SK-N-SH (cell line): ENCODE measurements around the gene CCKAR. TPM values are rescaled to one million over a fixed set of nuclear protein-coding genes. Genes with fewer than 3 reads are reported as not detected.

Experiments
- CTCF ChIA-PET: fragments of 300-600, 350-600 bp; formaldehyde crosslinking; extraction: SDS; loops from one replicate; lab custom pipeline; 2021; lab: Yijun Ruan, JAX
- POLR2A ChIA-PET: fragments of 350-600 bp; sonication (Branson Sonifier 250); formaldehyde crosslinking; extraction: SDS; loops from one replicate; lab custom pipeline; 2020; ENCODE audit warnings: antibody characterized with exemption, inconsistent platforms; lab: Yijun Ruan, JAX
- DNase-seq: peaks from one replicate; pipeline ENCODE4 v3.0.0; 2012
- H2AFZ ChIP-seq: fragments of 200-600 bp; sonication (generic); 2 replicates; pipeline ENCODE4 v1.8.1; 2016; ENCODE audit warnings: antibody characterized with exemption, mild to moderate bottlenecking, low read depth
- H3F3A ChIP-seq: fragments of 200-600 bp; sonication (generic); replicated peaks from 2 replicates; pipeline ENCODE3; 2016; ENCODE audit warnings: antibody characterized with exemption, mild to moderate bottlenecking; ENCODE audit not compliant: insufficient read depth
- H3K27ac ChIP-seq, 2 experiments: fragments of 200-500 bp in 1 of 2; fragments of 200-600 bp in 1 of 2; sonication (Bioruptor generic) in 1 of 2; sonication (generic), shearing (Covaris generic) in 1 of 2; 2 replicates each; pipeline versions ENCODE4 v1.5.1 to v1.6.1; 2014 to 2016; ENCODE audit warnings: low read depth in 2 of 2, inconsistent platforms in 1 of 2, low read length in 1 of 2, mild to moderate bottlenecking in 1 of 2, mixed read lengths in 1 of 2
- H3K27me3 ChIP-seq: fragments of 200-600 bp; sonication (generic), shearing (Covaris generic); 2 replicates; pipeline ENCODE4 v1.6.1; 2016; ENCODE audit warnings: mixed run types; ENCODE audit not compliant: insufficient read depth
- H3K36me3 ChIP-seq, 2 experiments: fragments of 200-500 bp in 1 of 2; fragments of 200-600 bp in 1 of 2; sonication (Bioruptor generic) in 1 of 2; sonication (generic) in 1 of 2; replicated peaks in 1 of 2; 2 replicates each; pipeline versions ENCODE3 to v1.5.1; 2014 to 2016; ENCODE audit warnings: low read length in 1 of 2, mild to moderate bottlenecking in 1 of 2; ENCODE audit not compliant: insufficient read depth in 2 of 2, control insufficient read depth in 1 of 2
- H3K4me1 ChIP-seq, 2 experiments: fragments of 200-500 bp in 1 of 2; fragments of 200-600 bp in 1 of 2; sonication (Bioruptor generic) in 1 of 2; sonication (generic), shearing (Covaris generic) in 1 of 2; 2 replicates each; pipeline versions ENCODE4 v1.5.1 to v1.6.1; 2014 to 2016; ENCODE audit warnings: low read depth in 1 of 2, low read length in 1 of 2, mixed run types in 1 of 2; ENCODE audit not compliant: insufficient read depth in 2 of 2, control insufficient read depth in 1 of 2
- H3K4me2 ChIP-seq: fragments of 200-600 bp; sonication (generic), shearing (Covaris generic); 2 replicates; pipeline ENCODE4 v1.6.1; 2017; ENCODE audit warnings: mixed run types
- H3K4me3 ChIP-seq, 2 experiments: fragments of 200-500 bp in 1 of 2; fragments of 200-600 bp in 1 of 2; sonication (Bioruptor generic) in 1 of 2; sonication (generic), shearing (Covaris generic) in 1 of 2; 2 replicates each; pipeline versions ENCODE4 v1.5.1 to v1.8.1; 2014 to 2016; ENCODE audit warnings: low read depth in 2 of 2, inconsistent platforms in 1 of 2, low read length in 1 of 2, mild to moderate bottlenecking in 1 of 2, mixed read lengths in 1 of 2, moderate library complexity in 1 of 2
- H3K79me2 ChIP-seq: fragments of 200-600 bp; sonication (generic); 2 replicates; pipeline ENCODE4 v1.8.1; 2017; ENCODE audit warnings: mild to moderate bottlenecking; ENCODE audit not compliant: insufficient read depth
- H3K9ac ChIP-seq: fragments of 200-600 bp; sonication (generic); 2 replicates; pipeline ENCODE4 v1.6.1; 2017; ENCODE audit warnings: mixed run types
- H3K9me2 ChIP-seq: fragments of 200-600 bp; sonication (generic); 2 replicates; pipeline ENCODE4 v1.6.1; 2017; ENCODE audit warnings: mixed run types
- H3K9me3 ChIP-seq: fragments of 200-600 bp; sonication (generic); 2 replicates; pipeline ENCODE4 v1.6.1; 2017; ENCODE audit warnings: mixed run types, mild to moderate bottlenecking, moderate library complexity
- H4K20me1 ChIP-seq: fragments of 200-600 bp; sonication (generic); 2 replicates; pipeline ENCODE4 v1.6.1; 2017; ENCODE audit warnings: mild to moderate bottlenecking, mixed run types; ENCODE audit not compliant: insufficient read depth
- CHD2 ChIP-seq: fragments of 150-350 bp; IDR thresholded peaks from 2 replicates; pipeline ENCODE4 v1.6.1; 2018; ENCODE audit warnings: low read length; ENCODE audit not compliant: partially characterized antibody
- GABPA ChIP-seq: IDR thresholded peaks from 2 replicates; pipeline ENCODE4 v1.4.0; 2012; ENCODE audit warnings: low read depth, mild to moderate bottlenecking
- GATA2 ChIP-seq: sonication (generic); formaldehyde crosslinking; IDR thresholded peaks from 2 replicates; pipeline ENCODE4 v1.5.0; 2020; ENCODE audit warnings: mild to moderate bottlenecking, missing genetic modification reagents
- JUND ChIP-seq: IDR thresholded peaks from 2 replicates; pipeline ENCODE4 v1.4.0; 2012
- MXI1 ChIP-seq: IDR thresholded peaks from 2 replicates; pipeline ENCODE4 v1.6.1; 2012; ENCODE audit warnings: mild to moderate bottlenecking, low read depth, low read length, improper control_type of control experiment
- NFIC ChIP-seq: IDR thresholded peaks from 2 replicates; pipeline ENCODE4 v1.4.0; 2012; ENCODE audit warnings: borderline replicate concordance
- NRF1 ChIP-seq: IDR thresholded peaks from 2 replicates; pipeline ENCODE4 v1.6.1; 2012; ENCODE audit warnings: low read depth, mild to moderate bottlenecking, low read length
- POLR2AphosphoS5 ChIP-seq: IDR thresholded peaks from 2 replicates; pipeline ENCODE4 v1.6.1; 2012; ENCODE audit warnings: low read depth, low read length
- RAD21 ChIP-seq: IDR thresholded peaks from 2 replicates; pipeline ENCODE4 v1.6.1; 2012; ENCODE audit warnings: mild to moderate bottlenecking, low read length
- RFX5 ChIP-seq: IDR thresholded peaks from 2 replicates; pipeline ENCODE4 v1.6.1; 2012; ENCODE audit warnings: mild to moderate bottlenecking, improper control_type of control experiment, low read length
- SIN3A ChIP-seq: IDR thresholded peaks from 2 replicates; pipeline ENCODE4 v1.6.1; 2012; ENCODE audit warnings: low read depth, mild to moderate bottlenecking, low read length, moderate library complexity, borderline replicate concordance
- TCF12 ChIP-seq: IDR thresholded peaks from 2 replicates; pipeline ENCODE4 v1.4.0; 2012
- TEAD4 ChIP-seq: IDR thresholded peaks from 2 replicates; pipeline ENCODE4 v1.4.0; 2012; ENCODE audit warnings: mild to moderate bottlenecking, borderline replicate concordance; ENCODE audit not compliant: insufficient read depth
- WGBS: methylation state at CpG from one replicate; pipeline ENCODE4 v1.1.6; 2017; ENCODE audit warnings: low lambda C conversion rate; 5-methylcytosine and 5-hydroxymethylcytosine counted together
- polyA plus RNA-seq, 3 experiments: library from polyadenylated mRNA; depleted of rRNA; stranded (reverse); fragments of >200 nt; gene quantifications; 2 replicates each; pipeline ENCODE4 v1.2.3, GENCODE V29; 2012
- TF ChIP-seq, protein P1 (sequence below): IDR thresholded peaks from 2 replicates; pipeline ENCODE4; 2012
- TF ChIP-seq, protein P2 (sequence below): fragments of 150-350 bp; IDR thresholded peaks from 2 replicates; pipeline ENCODE4 v1.6.1; 2016; ENCODE audit warnings: mild to moderate bottlenecking, low read depth, low read length
- TF ChIP-seq, protein P3 (sequence below): fragments of 200-600 bp; sonication (generic); IDR thresholded peaks from 2 replicates; pipeline ENCODE4 v1.6.1; 2017; ENCODE audit warnings: antibody characterized with exemption, mild to moderate bottlenecking, moderate library complexity
- TF ChIP-seq, protein P4 (sequence below): fragments of 150-350 bp; IDR thresholded peaks from 2 replicates; pipeline ENCODE4 v1.6.1; 2017; ENCODE audit warnings: antibody characterized with exemption, low read length, low read depth, borderline replicate concordance
- TF ChIP-seq, protein P5 (sequence below): IDR thresholded peaks from 2 replicates; pipeline ENCODE4 v1.4.0; 2012; ENCODE audit warnings: low read depth

The CCKAR gene
- polyA plus RNA-seq, 1 of the 3 experiments (the other 2 are of a cell fraction): not detected

DNA sequence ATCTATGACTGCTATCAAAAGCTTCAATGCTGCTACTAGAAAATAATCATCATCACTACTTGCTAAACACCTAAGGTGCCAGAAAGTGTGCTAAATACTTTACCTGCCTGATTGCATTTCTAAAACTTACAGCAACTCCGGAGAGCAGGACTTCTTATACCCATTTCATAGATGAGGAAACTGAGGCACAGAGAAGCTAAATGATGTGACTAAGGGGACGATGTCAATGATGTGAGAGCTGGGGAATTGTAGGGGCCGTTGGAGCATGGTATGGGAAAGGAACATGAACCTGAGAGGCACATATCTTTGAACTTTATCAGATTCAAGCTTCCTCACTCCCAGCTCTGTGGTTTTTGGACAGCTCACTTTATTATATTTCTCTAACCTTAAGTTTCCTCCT lies 38.7 kb downstream of the CCKAR start:
- H3K4me1 ChIP-seq: peaks cover 0 to 14% of the 10 kb centered on the region in 2 experiments; a peak in 1 of 4 replicates
- no peak overlapping the region for H3K4me3 ChIP-seq
- DNase-seq: no peak
- no peaks in the 10 kb centered on the region for H4K20me1 ChIP-seq
- 55% methylated on average over 3 of the region's 3 CpGs for WGBS
- no peaks in the 10 kb centered on the region for H3F3A ChIP-seq
- H3K4me2 ChIP-seq: no peak overlapping the region
- H3K27ac ChIP-seq: no peak overlapping the region
- no peaks in the 10 kb centered on the region for H3K36me3 ChIP-seq
- H3K27me3 ChIP-seq: no peaks in the 10 kb centered on the region
- no peak overlapping the region for H3K9ac ChIP-seq
- ChIA-PET POLR2A (no interaction called here), CTCF (interaction anchor here (0.8 to 1.4 kb wide), 7 partner anchors 9 to 369 kb away, joined by 3 to 4 read pairs (median 3); no protein-coding TSS in a partner anchor)
- H3K9me2 ChIP-seq: no peaks in the 10 kb centered on the region
- no peaks in the 10 kb centered on the region for H3K9me3 ChIP-seq
- no peak overlapping the region for H2AFZ ChIP-seq
- TF ChIP-seq POLR2AphosphoS5 (no peak), RAD21 (no peak), RFX5 (no peak), MXI1 (no peak), CHD2 (no peak), TEAD4 (no peak), GABPA (no peak), JUND (no peak), GATA2 (no peak), SIN3A (no peak), NFIC (no peak), NRF1 (no peak), TCF12 (no peak)
- TF ChIP-seq, protein P1, sequence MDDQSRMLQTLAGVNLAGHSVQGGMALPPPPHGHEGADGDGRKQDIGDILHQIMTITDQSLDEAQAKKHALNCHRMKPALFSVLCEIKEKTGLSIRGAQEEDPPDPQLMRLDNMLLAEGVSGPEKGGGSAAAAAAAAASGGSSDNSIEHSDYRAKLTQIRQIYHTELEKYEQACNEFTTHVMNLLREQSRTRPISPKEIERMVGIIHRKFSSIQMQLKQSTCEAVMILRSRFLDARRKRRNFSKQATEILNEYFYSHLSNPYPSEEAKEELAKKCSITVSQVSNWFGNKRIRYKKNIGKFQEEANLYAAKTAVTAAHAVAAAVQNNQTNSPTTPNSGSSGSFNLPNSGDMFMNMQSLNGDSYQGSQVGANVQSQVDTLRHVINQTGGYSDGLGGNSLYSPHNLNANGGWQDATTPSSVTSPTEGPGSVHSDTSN: no peak
- TF ChIP-seq, protein P2, sequence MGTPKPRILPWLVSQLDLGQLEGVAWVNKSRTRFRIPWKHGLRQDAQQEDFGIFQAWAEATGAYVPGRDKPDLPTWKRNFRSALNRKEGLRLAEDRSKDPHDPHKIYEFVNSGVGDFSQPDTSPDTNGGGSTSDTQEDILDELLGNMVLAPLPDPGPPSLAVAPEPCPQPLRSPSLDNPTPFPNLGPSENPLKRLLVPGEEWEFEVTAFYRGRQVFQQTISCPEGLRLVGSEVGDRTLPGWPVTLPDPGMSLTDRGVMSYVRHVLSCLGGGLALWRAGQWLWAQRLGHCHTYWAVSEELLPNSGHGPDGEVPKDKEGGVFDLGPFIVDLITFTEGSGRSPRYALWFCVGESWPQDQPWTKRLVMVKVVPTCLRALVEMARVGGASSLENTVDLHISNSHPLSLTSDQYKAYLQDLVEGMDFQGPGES: no peak
- TF ChIP-seq, protein P3, sequence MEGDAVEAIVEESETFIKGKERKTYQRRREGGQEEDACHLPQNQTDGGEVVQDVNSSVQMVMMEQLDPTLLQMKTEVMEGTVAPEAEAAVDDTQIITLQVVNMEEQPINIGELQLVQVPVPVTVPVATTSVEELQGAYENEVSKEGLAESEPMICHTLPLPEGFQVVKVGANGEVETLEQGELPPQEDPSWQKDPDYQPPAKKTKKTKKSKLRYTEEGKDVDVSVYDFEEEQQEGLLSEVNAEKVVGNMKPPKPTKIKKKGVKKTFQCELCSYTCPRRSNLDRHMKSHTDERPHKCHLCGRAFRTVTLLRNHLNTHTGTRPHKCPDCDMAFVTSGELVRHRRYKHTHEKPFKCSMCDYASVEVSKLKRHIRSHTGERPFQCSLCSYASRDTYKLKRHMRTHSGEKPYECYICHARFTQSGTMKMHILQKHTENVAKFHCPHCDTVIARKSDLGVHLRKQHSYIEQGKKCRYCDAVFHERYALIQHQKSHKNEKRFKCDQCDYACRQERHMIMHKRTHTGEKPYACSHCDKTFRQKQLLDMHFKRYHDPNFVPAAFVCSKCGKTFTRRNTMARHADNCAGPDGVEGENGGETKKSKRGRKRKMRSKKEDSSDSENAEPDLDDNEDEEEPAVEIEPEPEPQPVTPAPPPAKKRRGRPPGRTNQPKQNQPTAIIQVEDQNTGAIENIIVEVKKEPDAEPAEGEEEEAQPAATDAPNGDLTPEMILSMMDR: no peak
- TF ChIP-seq, protein P4, sequence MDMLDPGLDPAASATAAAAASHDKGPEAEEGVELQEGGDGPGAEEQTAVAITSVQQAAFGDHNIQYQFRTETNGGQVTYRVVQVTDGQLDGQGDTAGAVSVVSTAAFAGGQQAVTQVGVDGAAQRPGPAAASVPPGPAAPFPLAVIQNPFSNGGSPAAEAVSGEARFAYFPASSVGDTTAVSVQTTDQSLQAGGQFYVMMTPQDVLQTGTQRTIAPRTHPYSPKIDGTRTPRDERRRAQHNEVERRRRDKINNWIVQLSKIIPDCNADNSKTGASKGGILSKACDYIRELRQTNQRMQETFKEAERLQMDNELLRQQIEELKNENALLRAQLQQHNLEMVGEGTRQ: no peak
- TF ChIP-seq, protein P5, sequence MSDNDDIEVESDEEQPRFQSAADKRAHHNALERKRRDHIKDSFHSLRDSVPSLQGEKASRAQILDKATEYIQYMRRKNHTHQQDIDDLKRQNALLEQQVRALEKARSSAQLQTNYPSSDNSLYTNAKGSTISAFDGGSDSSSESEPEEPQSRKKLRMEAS: no peak
- no peaks in the 10 kb centered on the region for H3K79me2 ChIP-seq
